NB4 (cell line): Measurements from ENCODE around the gene ITGA8.

Experiments
- POLR2A ChIP-seq: IDR thresholded peaks from 2 replicates; pipeline ENCODE4 v1.6.1; 2011; ENCODE audit warnings: mild to moderate bottlenecking; ENCODE audit not compliant: insufficient read length; ENCODE audit errors: extremely low read depth
- TF ChIP-seq, protein P1 (sequence below): IDR thresholded peaks from one replicate; pipeline ENCODE4 v1.5.1; 2012; ENCODE audit warnings: low read depth, low read length
- TF ChIP-seq, protein P2 (sequence below): IDR thresholded peaks from 2 replicates; pipeline ENCODE4 v1.6.1; 2011; ENCODE audit warnings: low read depth, low read length

DNA sequence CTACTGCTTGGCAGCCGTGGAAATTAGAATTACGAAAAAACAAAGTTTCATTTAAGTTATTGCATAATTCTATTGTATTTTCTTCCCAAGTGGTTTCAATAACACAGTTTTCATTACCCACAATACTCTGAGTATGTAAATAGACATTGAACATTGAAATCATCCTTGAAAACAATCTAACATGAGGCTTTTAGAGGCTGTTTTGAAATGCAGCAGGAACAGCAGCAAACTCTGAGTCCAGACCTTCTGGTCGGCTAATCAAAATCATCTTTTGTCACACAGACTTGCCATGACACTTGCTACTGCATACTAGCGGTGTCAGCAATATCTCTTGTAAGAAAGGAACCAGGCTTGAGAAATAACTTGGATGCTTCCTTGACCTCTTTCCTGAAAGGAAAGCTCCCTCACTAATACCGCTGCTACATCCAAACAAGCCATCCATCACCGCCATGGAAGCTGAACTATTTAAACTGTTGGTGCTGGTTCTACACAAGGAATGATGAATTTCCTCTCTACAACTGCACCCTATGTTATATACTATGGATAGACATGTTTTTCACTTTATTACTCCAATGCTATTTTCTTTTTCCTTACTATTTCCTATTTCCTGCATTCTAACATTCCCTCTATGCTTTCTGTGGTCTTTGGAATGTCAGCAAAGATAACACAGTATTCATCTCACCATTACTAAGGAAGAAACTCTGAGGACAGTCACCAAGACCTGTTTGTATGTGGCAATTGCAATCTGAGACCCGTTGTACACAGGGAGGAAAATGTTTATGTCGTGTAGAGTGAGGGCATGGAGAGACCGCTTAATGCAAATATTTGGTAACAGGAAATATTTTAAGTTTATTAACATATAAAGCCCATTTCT lies 130.8 kb downstream of the ITGA8 start:
- TF ChIP-seq POLR2A: no peak
- TF ChIP-seq, protein P1, sequence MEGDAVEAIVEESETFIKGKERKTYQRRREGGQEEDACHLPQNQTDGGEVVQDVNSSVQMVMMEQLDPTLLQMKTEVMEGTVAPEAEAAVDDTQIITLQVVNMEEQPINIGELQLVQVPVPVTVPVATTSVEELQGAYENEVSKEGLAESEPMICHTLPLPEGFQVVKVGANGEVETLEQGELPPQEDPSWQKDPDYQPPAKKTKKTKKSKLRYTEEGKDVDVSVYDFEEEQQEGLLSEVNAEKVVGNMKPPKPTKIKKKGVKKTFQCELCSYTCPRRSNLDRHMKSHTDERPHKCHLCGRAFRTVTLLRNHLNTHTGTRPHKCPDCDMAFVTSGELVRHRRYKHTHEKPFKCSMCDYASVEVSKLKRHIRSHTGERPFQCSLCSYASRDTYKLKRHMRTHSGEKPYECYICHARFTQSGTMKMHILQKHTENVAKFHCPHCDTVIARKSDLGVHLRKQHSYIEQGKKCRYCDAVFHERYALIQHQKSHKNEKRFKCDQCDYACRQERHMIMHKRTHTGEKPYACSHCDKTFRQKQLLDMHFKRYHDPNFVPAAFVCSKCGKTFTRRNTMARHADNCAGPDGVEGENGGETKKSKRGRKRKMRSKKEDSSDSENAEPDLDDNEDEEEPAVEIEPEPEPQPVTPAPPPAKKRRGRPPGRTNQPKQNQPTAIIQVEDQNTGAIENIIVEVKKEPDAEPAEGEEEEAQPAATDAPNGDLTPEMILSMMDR: no peak
- TF ChIP-seq, protein P2, sequence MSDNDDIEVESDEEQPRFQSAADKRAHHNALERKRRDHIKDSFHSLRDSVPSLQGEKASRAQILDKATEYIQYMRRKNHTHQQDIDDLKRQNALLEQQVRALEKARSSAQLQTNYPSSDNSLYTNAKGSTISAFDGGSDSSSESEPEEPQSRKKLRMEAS: no peak
